A549 treated with dexamethasone at 1 μM for 4 hours (cell line): ENCODE results near the gene GAK. TPM values are rescaled to one million over a fixed set of nuclear protein-coding genes. Genes with fewer than 3 reads are reported as not detected.

Source experiments
- total RNA-seq: library from RNA; stranded (reverse); fragments of 200-300 nt; extraction: Qiagen RNA extraction; gene quantifications from 5 replicates; pipeline ENCODE4 v1.2.3, GENCODE V29; 2022

The GAK gene
- total RNA-seq: 31.3 to 51.7 TPM (median 47.9 TPM) in 5 replicates

GRCh38 chr4:931960-932712 lies at the start of gene GAK, which contains the start of gene TMEM175:
Gene GAK, minus strand, starts transcription at chr4:932316. Its CDS starts 129 bp downstream, at chr4:932187.
Gene TMEM175, plus strand, starts transcription at chr4:932460. Its CDS starts 15,280 bp downstream, at chr4:947740.

GRCh38 chr4:973431-974397 lies 41.6 kb upstream of the GAK start, which contains the start of gene DGKQ:
Gene DGKQ, minus strand, starts transcription at chr4:973569. Its CDS starts 87 bp downstream, at chr4:973482.

GRCh38 chr4:825971-826330 lies 106.2 kb downstream of the GAK start, which contains the start of gene CPLX1:
Gene CPLX1, minus strand, starts transcription at chr4:826129. Its CDS starts 1,607 bp downstream, at chr4:824522.

Other genes starting within 250 kb of the GAK start
- gene SLC49A3, start 243.2 kb downstream of the GAK start, total RNA-seq: 0.09 to 0.25 TPM (median 0.13 TPM) in 5 replicates
- 16.3 to 20.7 TPM (median 19.4 TPM) in 5 replicates for gene PCGF3, start 226.5 kb downstream of the GAK start, total RNA-seq
- 0.28 to 0.90 TPM (median 0.47 TPM) in 5 replicates for gene CPLX1, start 106.2 kb downstream of the GAK start, total RNA-seq
- gene TMEM175, start 144 bp upstream of the GAK start, total RNA-seq: 9.0 to 12.8 TPM (median 10.7 TPM) in 5 replicates
- gene DGKQ, start 41.3 kb upstream of the GAK start, total RNA-seq: 4.0 to 7.9 TPM (median 6.8 TPM) in 5 replicates
- gene IDUA, start 54.7 kb upstream of the GAK start, total RNA-seq: 6.9 to 12.9 TPM (median 9.4 TPM) in 5 replicates
- 0.12 to 0.26 TPM (median 0.18 TPM) in 5 replicates for gene SLC26A1, start 61.1 kb upstream of the GAK start, total RNA-seq
- 12.2 to 22.0 TPM (median 21.3 TPM) in 5 replicates for gene FGFRL1, start 79.3 kb upstream of the GAK start, total RNA-seq
- 0.81 to 2.9 TPM (median 2.4 TPM) in 5 replicates for gene RNF212, start 181.2 kb upstream of the GAK start, total RNA-seq
- gene SPON2, start 240.3 kb upstream of the GAK start, total RNA-seq: 0.26 to 0.41 TPM (median 0.39 TPM) in 5 replicates